B cell (primary cell): ENCODE data around the gene RIPK1. TPM values are rescaled to one million over a fixed set of nuclear protein-coding genes. Genes with fewer than 3 reads are reported as not detected.

Experiments
- ATAC-seq: fragments of 200-7000 bp; cut with Tn5 transposase; one replicate; pipeline ENCODE4 v1.10.0; 2021; ENCODE audit warnings: low read depth, mild to moderate bottlenecking, moderate number of reproducible peaks, moderate library complexity
- CTCF ChIA-PET: fragments of 350-600 bp; sonication (Branson Sonifier 250); formaldehyde crosslinking; loops from one replicate; lab custom pipeline; 2021; ENCODE audit warnings: antibody characterized with exemption, inconsistent platforms; lab: Charles Lee
- POLR2A ChIA-PET: fragments of 350-600 bp; sonication (Branson Sonifier 250); formaldehyde crosslinking; loops from one replicate; lab custom pipeline; 2021; ENCODE audit warnings: antibody characterized with exemption; lab: Charles Lee
- DNase-seq: peaks from one replicate; pipeline ENCODE4 v3.0.0; 2013
- H2AFZ ChIP-seq: 2 replicates; pipeline ENCODE4 v1.6.1; 2012; ENCODE audit warnings: mild to moderate bottlenecking, low read depth, low read length; ENCODE audit not compliant: insufficient read depth, poor library complexity, severe bottlenecking
- H3K27ac ChIP-seq, 2 donors: 1 replicate in 1 of 2; 2 replicates in 1 of 2; pipeline ENCODE4 v1.5.1; 2012 to 2013; ENCODE audit warnings: low read length in 2 of 2, mild to moderate bottlenecking in 2 of 2, moderate library complexity in 1 of 2
- H3K27me3 ChIP-seq, 4 experiments: fragments of 200-600 bp in 1 of 4; sonication (generic) in 1 of 4; replicated peaks in 1 of 4; 1 replicate in 2 of 4; 2 replicates in 2 of 4; pipeline versions ENCODE4 v1.6.1 to v1.7.0; 2013 to 2016; ENCODE audit warnings: low read length in 3 of 4, mild to moderate bottlenecking in 2 of 4, mixed read lengths in 1 of 4, moderate library complexity in 1 of 4; ENCODE audit not compliant: insufficient read depth in 4 of 4, control insufficient read depth in 3 of 4; ENCODE audit errors: control extremely low read depth in 1 of 4
- H3K36me3 ChIP-seq, 2 experiments: replicated peaks in 1 of 2; 1 replicate in 1 of 2; 2 replicates in 1 of 2; pipeline versions ENCODE4 v1.6.1 to v1.7.1; 2013; ENCODE audit warnings: low read length in 1 of 2; ENCODE audit not compliant: insufficient read depth in 2 of 2, control insufficient read depth in 1 of 2; ENCODE audit errors: control extremely low read depth in 1 of 2, extremely low read depth in 1 of 2
- H3K4me1 ChIP-seq, 2 donors: fragments of 200-600 bp in 1 of 2; sonication (generic) in 1 of 2; 1 replicate in 1 of 2; 2 replicates in 1 of 2; pipeline versions ENCODE4 v1.5.1 to v1.6.1; 2013 to 2017; ENCODE audit warnings: low read length in 2 of 2; ENCODE audit not compliant: control insufficient read depth in 2 of 2, insufficient read depth in 2 of 2
- H3K4me2 ChIP-seq: replicated peaks from 2 replicates; pipeline ENCODE3; 2012; ENCODE audit warnings: mild to moderate bottlenecking, low read depth, low read length; ENCODE audit not compliant: poor library complexity, severe bottlenecking
- H3K4me3 ChIP-seq, 5 experiments: fragments of 200-600 bp in 1 of 5; sonication (generic) in 1 of 5; 1 replicate in 3 of 5; 2 replicates in 2 of 5; pipeline versions ENCODE4 v1.5.1 to v1.7.0; 2011 to 2016; ENCODE audit warnings: low read length in 4 of 5, mild to moderate bottlenecking in 4 of 5, low read depth in 2 of 5, control low read depth in 1 of 5, moderate library complexity in 1 of 5; ENCODE audit not compliant: insufficient read depth in 1 of 5; ENCODE audit errors: control extremely low read depth in 1 of 5, extremely low read depth in 1 of 5
- H3K79me2 ChIP-seq: fragments of 200-600 bp; sonication (generic); one replicate; pipeline ENCODE4 v1.6.0; 2016; ENCODE audit warnings: low read length; ENCODE audit not compliant: control insufficient read depth, insufficient read depth
- H3K9ac ChIP-seq: fragments of 200-600 bp; sonication (generic); 2 replicates; pipeline ENCODE4 v1.6.1; 2017; ENCODE audit warnings: mild to moderate bottlenecking, low read length, moderate library complexity
- H3K9me3 ChIP-seq, 3 donors: one replicate each; pipeline versions ENCODE4 v1.6.1 to v1.7.1; 2013; ENCODE audit warnings: low read length in 2 of 3; ENCODE audit not compliant: control insufficient read depth in 2 of 3, insufficient read depth in 1 of 3; ENCODE audit errors: control extremely low read depth in 1 of 3
- H4K20me1 ChIP-seq: 2 replicates; pipeline ENCODE4 v1.6.0; 2012; ENCODE audit warnings: mild to moderate bottlenecking, low read length; ENCODE audit not compliant: insufficient read depth, control insufficient read depth, poor library complexity, severe bottlenecking
- H3K27ac Mint-ChIP-seq: one replicate; pipeline ENCODE4 v1.8.0; 2021; ENCODE audit warnings: mixed read lengths
- H3K27me3 Mint-ChIP-seq: one replicate; pipeline ENCODE4 v1.8.0; 2021; ENCODE audit warnings: mixed read lengths
- H3K4me1 Mint-ChIP-seq: one replicate; pipeline ENCODE4 v1.8.0; 2021; ENCODE audit warnings: mixed read lengths
- H3K4me3 Mint-ChIP-seq: one replicate; pipeline ENCODE4 v1.8.0; 2021; ENCODE audit warnings: mixed read lengths
- H3K9me3 Mint-ChIP-seq: one replicate; pipeline ENCODE4 v1.8.0; 2022; ENCODE audit warnings: mixed read lengths; ENCODE audit not compliant: insufficient read depth
- CTCF ChIP-seq: fragments of 200-600 bp; IDR thresholded peaks from one replicate; pipeline ENCODE4 v1.8.0; 2022; ENCODE audit warnings: antibody characterized with exemption, mild to moderate bottlenecking
- EZH2 ChIP-seq: IDR thresholded peaks from 2 replicates; pipeline ENCODE4 v1.6.1; 2012; ENCODE audit warnings: borderline replicate concordance, low read depth, mild to moderate bottlenecking, moderate library complexity, low read length; ENCODE audit not compliant: insufficient read depth, poor library complexity, severe bottlenecking
- WGBS: methylation state at CpG from one replicate; pipeline ENCODE4 v1.1.5; 2013; ENCODE audit warnings: missing lambda C conversion rate; ENCODE audit not compliant: insufficient coverage; 5-methylcytosine and 5-hydroxymethylcytosine counted together
- intact Hi-C: fragments of 100-400 bp; cut with micrococcal nuclease; formaldehyde crosslinking; loops from one replicate; pipeline ENCODE4 v1.10.0; 2022
- polyA plus RNA-seq: library from polyadenylated mRNA; depleted of rRNA; stranded (reverse); fragments of >200 nt; gene quantifications from 2 replicates; pipeline ENCODE4 v1.2.3, GENCODE V29; 2012
- small RNA-seq: library from RNA; depleted of rRNA; stranded (forward); fragments of <200 nt; gene quantifications from one replicate; pipeline ENCODE3, GENCODE V24; 2012; ENCODE audit warnings: low replicate concordance, low read depth; ENCODE audit not compliant: insufficient read length
- total RNA-seq, 2 donors: library from RNA; stranded (reverse); fragments of 120-200 nt in 1 of 2; gene quantifications; 1 replicate in 1 of 2; 2 replicates in 1 of 2; pipeline versions ENCODE4 v1.2.3 to v1.2.4, GENCODE V29; 2013 to 2022

RIPK1 gene
- total and polyA plus RNA-seq, 2 donors (not counting 1 experiment from before 2014, with no cell fraction given): 7.3 to 26.2 TPM

GRCh38 chr6:3164388-3164787 is 96.1 kb downstream of the RIPK1 start:
- WGBS: 60% methylated on average over 3 of the region's 6 CpGs
- H3K27me3 ChIP-seq: peaks cover 0 to 11% (median 0%) of the 10 kb centered on the region in 4 experiments
- CTCF ChIA-PET: no interaction called here

More at GRCh38 chr6:3164388-3164787, 96.1 kb downstream of the RIPK1 start:
- DNase-seq (no peak), ATAC-seq (no peak)
- no peaks in the 10 kb centered on the region for H3K9me3 ChIP-seq
- POLR2A ChIA-PET: interaction anchor here (0.6 kb wide), 1 partner anchor 30 kb away, joined by 6 read pairs; no protein-coding TSS in a partner anchor
- H3K4me1 Mint-ChIP-seq: peaks cover 20% of the 10 kb centered on the region
- no peaks in the 10 kb centered on the region for H4K20me1 ChIP-seq
- peak overlapping the region; percentile 33 for H3K27ac Mint-ChIP-seq
- intact Hi-C loops: loop anchor here (5.0 kb wide), 1 partner anchor 322 kb away; the partner anchor contains the start of gene SERPINB1
- no peak overlapping the region for H2AFZ ChIP-seq
- H3K36me3 ChIP-seq: no peaks in the 10 kb centered on the region
- no peak overlapping the region for H3K9ac ChIP-seq
- H3K4me3 ChIP-seq: no peak overlapping the region
- TF ChIP-seq CTCF: no peak
- TF ChIP-seq EZH2: no peak
- H3K4me3 Mint-ChIP-seq: peak overlapping the region; percentile 29
- no peak overlapping the region for H3K4me2 ChIP-seq
- peaks cover 6 to 13% of the 10 kb centered on the region in 2 donors for H3K4me1 ChIP-seq
- peaks cover 4% of the 10 kb centered on the region for H3K27me3 Mint-ChIP-seq
- H3K27ac ChIP-seq: no peak overlapping the region
- no peaks in the 10 kb centered on the region for H3K9me3 Mint-ChIP-seq
- H3K79me2 ChIP-seq: no peaks in the 10 kb centered on the region

Small RNA genes within 50 kb of the gene (small RNA-seq; reads per million reads assigned to genes)
- not detected for gene AL133351.4
- not detected for gene RNA5SP201

Other genes starting within 250 kb of the RIPK1 start
- 47.4 and 52.5 TPM in 2 replicates for gene SERPINB1, start 226.6 kb upstream of the RIPK1 start, total RNA-seq
- gene SERPINB1, start 226.6 kb upstream of the RIPK1 start, polyA plus RNA-seq: 23.2 and 25.3 TPM in 2 replicates
- 61.2 and 62.1 TPM in 2 replicates for gene SERPINB9, start 165.2 kb upstream of the RIPK1 start, total RNA-seq
- gene SERPINB9, start 165.2 kb upstream of the RIPK1 start, polyA plus RNA-seq: 23.0 and 54.5 TPM in 2 replicates
- 58.5 and 58.9 TPM in 2 replicates for gene SERPINB6, start 96.9 kb upstream of the RIPK1 start, total RNA-seq
- 35.2 and 46.4 TPM in 2 replicates for gene SERPINB6, start 96.9 kb upstream of the RIPK1 start, polyA plus RNA-seq
- gene NQO2, start 68.6 kb upstream of the RIPK1 start, total RNA-seq: 17.9 and 21.5 TPM in 2 replicates
- 6.2 and 8.4 TPM in 2 replicates for gene NQO2, start 68.6 kb upstream of the RIPK1 start, polyA plus RNA-seq
- gene BPHL, start 50.2 kb downstream of the RIPK1 start, total RNA-seq: 14.3 and 16.3 TPM in 2 replicates
- gene BPHL, start 50.2 kb downstream of the RIPK1 start, polyA plus RNA-seq: 10.3 and 16.5 TPM in 2 replicates
- gene TUBB2A, start 89.0 kb downstream of the RIPK1 start, total RNA-seq: 4.0 and 4.2 TPM in 2 replicates
- 110 and 146 TPM in 2 replicates for gene TUBB2A, start 89.0 kb downstream of the RIPK1 start, polyA plus RNA-seq
- not detected in 2 replicates for gene TUBB2B, start 159.2 kb downstream of the RIPK1 start, total RNA-seq
- 4.9 and 14.7 TPM in 2 replicates for gene TUBB2B, start 159.2 kb downstream of the RIPK1 start, polyA plus RNA-seq
- gene PSMG4, start 190.5 kb downstream of the RIPK1 start, total RNA-seq: 31.8 and 31.9 TPM in 2 replicates
- 29.6 and 42.4 TPM in 2 replicates for gene PSMG4, start 190.5 kb downstream of the RIPK1 start, polyA plus RNA-seq